ENCODE data around the gene COA1.

- TF ChIP-seq CTCF (IDR thresholded peaks at IDR 0.05; ENCODE audit: insufficient read depth, low read length): no peak
- no peak for TF ChIP-seq GABPA (IDR thresholded peaks at IDR 0.05; ENCODE audit: low read depth)
- no peak for TF ChIP-seq REST (IDR thresholded peaks at IDR 0.05; ENCODE audit: insufficient replicate concordance, low read depth)
- TF ChIP-seq POLR2AphosphoS5 (IDR thresholded peaks at IDR 0.05; ENCODE audit: low read depth): no peak
- TF ChIP-seq SPI1 (IDR thresholded peaks at IDR 0.05; ENCODE audit: borderline replicate concordance, low read depth): no peak
Observed at GRCh38 chr7:43618073-43618472, 111.2 kb downstream of the COA1 start.
